HG02938 (cell line): ENCODE results near the gene NECTIN1.

ENCODE experiments used
- ATAC-seq: cut with Tn5 transposase; IDR thresholded peaks from one replicate; pipeline ENCODE4 v1.9.1; 2021; ENCODE audit warnings: mild to moderate bottlenecking, moderate library complexity; ENCODE audit not compliant: unreplicated experiment

Gene NECTIN1

GRCh38 chr11:119728651-119729580, at the start of gene NECTIN1:
Gene NECTIN1, minus strand, starts transcription at chr11:119729200. Its CDS starts 647 bp downstream, at chr11:119728553.
- ATAC-seq: peak; percentile 82

- no peak for ATAC-seq
These were observed 49.6 kb upstream of the NECTIN1 start for GRCh38 chr11:119778391-119779194.

- no peak for ATAC-seq
These were observed 48.9 kb upstream of the NECTIN1 start for GRCh38 chr11:119777940-119778339.

GRCh38 chr11:119776651-119777050, 47.7 kb upstream of the NECTIN1 start:
- no peak for ATAC-seq

GRCh38 chr11:119776031-119776636, 47.1 kb upstream of the NECTIN1 start:
- no peak for ATAC-seq

- no peak for ATAC-seq
These were observed 45.3 kb upstream of the NECTIN1 start for GRCh38 chr11:119774172-119774763.

GRCh38 chr11:119772641-119773415, 43.8 kb upstream of the NECTIN1 start:
- ATAC-seq: no peak

GRCh38 chr11:119772076-119772475, 43.1 kb upstream of the NECTIN1 start:
- no peak for ATAC-seq

- ATAC-seq: no peak
These were observed 42.3 kb upstream of the NECTIN1 start for GRCh38 chr11:119771172-119771770.

GRCh38 chr11:119765628-119766027, 36.6 kb upstream of the NECTIN1 start:
- ATAC-seq: no peak

- no peak for ATAC-seq
These were observed 35.3 kb upstream of the NECTIN1 start for GRCh38 chr11:119764108-119764868.

- no peak for ATAC-seq
These were observed 34.2 kb upstream of the NECTIN1 start for GRCh38 chr11:119763071-119763728.

GRCh38 chr11:119759747-119760412, 30.9 kb upstream of the NECTIN1 start:
- no peak for ATAC-seq

GRCh38 chr11:119759324-119759723, 30.3 kb upstream of the NECTIN1 start:
- no peak for ATAC-seq

GRCh38 chr11:119758291-119758690, 29.3 kb upstream of the NECTIN1 start:
- no peak for ATAC-seq

- ATAC-seq: no peak
These were observed 28.4 kb upstream of the NECTIN1 start for GRCh38 chr11:119757378-119757777.

GRCh38 chr11:119756169-119756865, 27.3 kb upstream of the NECTIN1 start:
- ATAC-seq: no peak
